HEK293 (cell line): Measurements from ENCODE around the gene MBP.

Experiments
- CTCF ChIP-seq: fragments of 450-650 bp; formaldehyde crosslinking; IDR thresholded peaks from 2 replicates; pipeline ENCODE4 v1.5.1; 2016; ENCODE audit warnings: missing biosample characterization, missing genetic modification characterization
- PBX3 ChIP-seq: sonication (generic); formaldehyde crosslinking; IDR thresholded peaks from 2 replicates; pipeline ENCODE4 v1.8.1; 2022; ENCODE audit warnings: mild to moderate bottlenecking, moderate library complexity, missing genetic modification reagents
- ZNF433 ChIP-seq: fragments of 450-650 bp; formaldehyde crosslinking; IDR thresholded peaks from 2 replicates; pipeline ENCODE4 v1.5.1; 2016; ENCODE audit warnings: missing biosample characterization, missing genetic modification characterization, low read depth
- ZSCAN4 ChIP-seq: fragments of 450-650 bp; formaldehyde crosslinking; IDR thresholded peaks from 2 replicates; pipeline ENCODE4 v1.5.1; 2017; ENCODE audit warnings: missing biosample characterization, missing genetic modification characterization

- no peak for TF ChIP-seq CTCF (tag by site-specific recombination)
- TF ChIP-seq ZSCAN4 (tag by site-specific recombination), result no peak
- TF ChIP-seq PBX3 (CRISPR knock-in tag), result no peak
- TF ChIP-seq ZNF433 (tag by site-specific recombination), result no peak
Measured at GRCh38 chr18:77017355-77017754, 115.2 kb downstream of the MBP start.
